Endothelial cell (in vitro differentiated cells): ENCODE data around the gene SREBF1. TPM values are rescaled to one million over a fixed set of nuclear protein-coding genes. Genes with fewer than 3 reads are reported as not detected.
A peak's percentile ranks its signal among the peaks of the same experiment; 100 is the strongest.

ENCODE experiments used
- DNase-seq: peaks from one replicate; pipeline ENCODE4 v3.0.0; 2021; ENCODE audit warnings: low spot score
- H3K27ac Mint-ChIP-seq: one replicate; pipeline ENCODE4 v1.8.0; 2021; ENCODE audit warnings: mixed read lengths, inconsistent platforms; ENCODE audit not compliant: unreplicated experiment
- H3K27me3 Mint-ChIP-seq: one replicate; pipeline ENCODE4 v1.8.0; 2021; ENCODE audit warnings: mild to moderate bottlenecking, moderate library complexity, mixed read lengths, inconsistent platforms; ENCODE audit not compliant: unreplicated experiment
- H3K36me3 Mint-ChIP-seq: one replicate; pipeline ENCODE4 v1.8.0; 2021; ENCODE audit warnings: mild to moderate bottlenecking, low read depth, mixed read lengths, inconsistent platforms; ENCODE audit not compliant: unreplicated experiment
- H3K4me1 Mint-ChIP-seq: one replicate; pipeline ENCODE4 v1.8.0; 2021; ENCODE audit warnings: mild to moderate bottlenecking, mixed read lengths, inconsistent platforms; ENCODE audit not compliant: unreplicated experiment
- H3K4me3 Mint-ChIP-seq: one replicate; pipeline ENCODE4 v1.8.0; 2021; ENCODE audit warnings: mild to moderate bottlenecking, mixed read lengths, inconsistent platforms; ENCODE audit not compliant: unreplicated experiment
- H3K9me3 Mint-ChIP-seq: one replicate; pipeline ENCODE4 v1.8.0; 2021; ENCODE audit warnings: mixed read lengths, inconsistent platforms; ENCODE audit not compliant: unreplicated experiment
- total RNA-seq: library from RNA; stranded (reverse); fragmentation: NEBNext Ultra II Directional; extraction: Animal tissue kit (Norgen Biotek cat#: 25700); gene quantifications from one replicate; pipeline ENCODE4 v1.2.1, GENCODE V29; 2021; ENCODE audit not compliant: unreplicated experiment
- TF ChIP-seq, protein P1 (sequence below): fragments of 200-600 bp; sonication (generic); IDR thresholded peaks from one replicate; pipeline ENCODE4 v1.5.0; 2021; ENCODE audit warnings: antibody characterized with exemption; ENCODE audit not compliant: unreplicated experiment

SREBF1 gene
- total RNA-seq, 1 donor from 2014 or later = 146 TPM

DNA sequence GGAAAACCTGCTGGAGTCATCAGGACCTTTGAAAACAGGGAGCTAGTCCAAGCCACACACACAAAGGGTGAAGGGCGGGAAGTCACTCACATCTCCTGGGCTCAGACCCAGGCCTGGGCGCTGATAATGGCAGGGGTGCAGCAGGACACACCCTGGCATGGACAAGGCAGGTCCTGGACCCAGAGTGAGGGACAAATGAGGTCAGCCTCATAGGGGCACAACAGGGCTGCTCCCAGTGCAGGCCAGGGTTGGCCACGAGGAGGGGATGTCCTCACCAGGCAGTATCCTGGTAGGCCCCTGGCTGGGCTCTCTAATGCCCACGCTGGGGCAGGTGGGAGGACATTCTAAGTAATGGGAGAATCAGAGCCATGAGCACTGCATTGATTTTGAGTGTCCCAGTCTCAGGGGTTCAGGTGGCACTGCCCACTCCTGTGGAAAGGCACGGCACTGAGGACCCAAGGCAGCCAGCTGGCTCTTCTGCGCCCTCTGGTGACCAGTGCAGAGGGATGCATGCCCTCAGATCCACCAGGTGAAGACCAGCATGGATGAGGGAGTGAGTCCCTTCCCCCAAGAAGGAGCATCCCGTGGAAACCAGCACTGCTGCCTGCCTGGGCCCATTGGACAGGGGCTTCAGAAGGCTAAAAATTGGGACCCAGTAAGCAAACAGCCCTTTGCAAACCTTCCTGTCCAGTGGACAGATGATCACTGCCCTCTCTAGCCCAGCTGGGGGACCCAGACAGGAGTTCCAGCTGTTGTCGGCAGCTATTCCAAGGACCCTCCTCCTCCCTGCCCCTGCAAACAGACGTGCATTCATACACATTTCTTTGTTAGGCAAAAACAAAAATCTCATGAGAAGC, 23.4 kb upstream of the SREBF1 start:
- Mint-ChIP-seq H3K36me3 (no peaks in the 10 kb centered on the region), H3K4me1 (no peaks in the 10 kb centered on the region), H3K27ac (peak overlapping the region; percentile 9), H3K9me3 (no peaks in the 10 kb centered on the region), H3K27me3 (peaks cover 4% of the 10 kb centered on the region), H3K4me3 (no peak overlapping the region)
- DNase-seq = peak; percentile 70
- TF ChIP-seq, protein P1, sequence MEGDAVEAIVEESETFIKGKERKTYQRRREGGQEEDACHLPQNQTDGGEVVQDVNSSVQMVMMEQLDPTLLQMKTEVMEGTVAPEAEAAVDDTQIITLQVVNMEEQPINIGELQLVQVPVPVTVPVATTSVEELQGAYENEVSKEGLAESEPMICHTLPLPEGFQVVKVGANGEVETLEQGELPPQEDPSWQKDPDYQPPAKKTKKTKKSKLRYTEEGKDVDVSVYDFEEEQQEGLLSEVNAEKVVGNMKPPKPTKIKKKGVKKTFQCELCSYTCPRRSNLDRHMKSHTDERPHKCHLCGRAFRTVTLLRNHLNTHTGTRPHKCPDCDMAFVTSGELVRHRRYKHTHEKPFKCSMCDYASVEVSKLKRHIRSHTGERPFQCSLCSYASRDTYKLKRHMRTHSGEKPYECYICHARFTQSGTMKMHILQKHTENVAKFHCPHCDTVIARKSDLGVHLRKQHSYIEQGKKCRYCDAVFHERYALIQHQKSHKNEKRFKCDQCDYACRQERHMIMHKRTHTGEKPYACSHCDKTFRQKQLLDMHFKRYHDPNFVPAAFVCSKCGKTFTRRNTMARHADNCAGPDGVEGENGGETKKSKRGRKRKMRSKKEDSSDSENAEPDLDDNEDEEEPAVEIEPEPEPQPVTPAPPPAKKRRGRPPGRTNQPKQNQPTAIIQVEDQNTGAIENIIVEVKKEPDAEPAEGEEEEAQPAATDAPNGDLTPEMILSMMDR = peak; percentile 89

DNA sequence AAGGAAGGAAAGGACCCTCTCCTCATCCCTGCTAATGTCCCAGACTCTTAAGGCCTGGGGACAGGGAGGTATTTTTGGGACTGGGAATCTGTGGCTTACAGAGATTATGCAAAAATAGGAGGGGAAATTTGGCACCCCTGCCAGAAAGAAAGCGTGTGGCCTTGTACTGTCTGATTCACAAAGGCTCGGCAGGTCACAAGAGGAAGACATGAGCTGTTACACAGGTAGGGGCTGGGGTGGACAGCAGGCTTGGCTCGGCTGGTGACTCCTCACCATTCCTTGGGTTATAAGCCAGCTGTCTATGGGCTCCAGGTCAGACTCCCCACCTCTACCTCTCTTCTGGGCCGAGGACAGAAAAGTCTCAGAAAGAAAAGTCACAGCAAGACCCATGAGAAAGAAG, 20.7 kb upstream of the SREBF1 start:
- Mint-ChIP-seq H3K4me3 (no peak overlapping the region), H3K36me3 (no peaks in the 10 kb centered on the region), H3K9me3 (no peaks in the 10 kb centered on the region), H3K27ac (no peak overlapping the region), H3K4me1 (peaks cover 2% of the 10 kb centered on the region), H3K27me3 (peaks cover 3% of the 10 kb centered on the region)
- no peak for DNase-seq
- TF ChIP-seq, protein P1 = no peak

DNA sequence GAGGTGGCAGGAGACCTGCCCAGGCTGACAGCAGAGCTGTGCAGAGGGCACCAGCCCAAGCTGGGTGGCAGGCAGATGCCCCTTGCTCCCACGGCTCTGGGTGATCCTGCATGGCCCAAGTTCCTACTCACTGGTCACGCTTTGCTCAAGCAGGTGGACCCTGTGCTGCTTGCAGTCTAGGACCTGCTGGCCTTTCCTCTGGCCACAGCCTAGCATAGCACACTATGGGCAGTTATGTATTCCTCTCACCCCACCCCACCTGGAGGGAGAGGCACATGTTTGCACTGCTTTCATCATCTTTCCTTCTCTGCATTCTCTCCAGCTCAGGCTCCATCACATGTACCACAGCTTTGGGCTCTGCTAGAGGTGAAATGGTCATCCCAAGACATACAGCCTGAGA, 19.6 kb upstream of the SREBF1 start:
- no peaks in the 10 kb centered on the region for H3K36me3 Mint-ChIP-seq
- DNase-seq = no peak
- peaks cover 4% of the 10 kb centered on the region for H3K27me3 Mint-ChIP-seq
- no peak overlapping the region for H3K4me3 Mint-ChIP-seq
- H3K27ac Mint-ChIP-seq = no peak overlapping the region
- TF ChIP-seq, protein P1 = no peak
- H3K9me3 Mint-ChIP-seq = no peaks in the 10 kb centered on the region
- peaks cover 2% of the 10 kb centered on the region for H3K4me1 Mint-ChIP-seq

DNA sequence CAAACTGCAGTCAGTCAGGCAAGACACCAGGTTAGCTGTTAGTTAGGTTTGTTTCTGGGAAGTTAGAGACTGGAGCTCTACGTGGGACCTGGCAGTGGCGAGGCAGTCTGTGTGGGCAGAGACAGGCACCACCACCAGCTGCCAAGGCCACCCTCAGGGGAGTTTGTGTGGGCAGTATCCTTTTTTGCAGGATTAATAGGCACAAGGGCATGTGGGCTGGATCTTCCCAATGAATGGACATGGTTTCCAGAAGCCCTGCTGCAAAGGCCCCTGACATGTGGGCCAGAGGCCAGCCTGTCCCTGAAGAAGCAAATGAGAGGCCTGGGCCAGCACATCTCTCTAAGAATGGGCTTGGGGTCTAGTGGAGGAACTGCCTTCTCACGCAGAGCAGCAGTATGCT, 19.2 kb upstream of the SREBF1 start:
- Mint-ChIP-seq H3K36me3 (no peaks in the 10 kb centered on the region), H3K4me3 (no peak overlapping the region), H3K27ac (no peak overlapping the region), H3K27me3 (peaks cover 4% of the 10 kb centered on the region), H3K4me1 (peaks cover 2% of the 10 kb centered on the region), H3K9me3 (no peaks in the 10 kb centered on the region)
- no peak for DNase-seq
- TF ChIP-seq, protein P1 = no peak

DNA sequence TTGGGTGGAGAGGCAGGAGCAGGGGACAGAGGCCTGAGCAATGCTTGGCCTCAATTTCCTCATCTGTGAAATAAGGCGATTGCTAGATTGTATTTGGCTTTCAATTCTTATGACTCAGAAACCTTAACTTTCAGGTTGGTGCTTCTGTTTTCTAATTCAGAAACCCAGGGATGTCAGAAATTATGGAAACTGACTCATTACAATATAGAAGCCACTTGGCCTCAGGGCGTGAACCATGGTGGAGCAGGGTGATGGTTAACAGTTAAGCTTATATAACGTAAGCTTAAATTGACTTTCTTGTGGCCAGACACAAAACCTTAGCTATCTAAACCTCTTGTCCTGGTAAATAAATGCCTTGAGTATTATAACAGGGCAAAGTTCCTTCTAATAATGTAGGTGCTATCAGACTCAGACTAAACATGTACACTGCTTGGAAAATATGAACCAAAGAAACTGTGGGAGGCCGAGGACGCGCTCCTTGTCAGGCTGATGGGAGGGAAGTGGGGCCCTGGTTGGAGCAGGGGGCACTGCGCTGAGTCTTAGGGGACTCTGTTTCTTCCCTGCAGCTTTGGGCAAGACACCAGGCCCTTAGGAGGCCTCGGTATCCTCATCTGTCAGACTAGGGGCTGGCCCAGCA, 17.1 kb upstream of the SREBF1 start:
- H3K9me3 Mint-ChIP-seq = no peaks in the 10 kb centered on the region
- no peaks in the 10 kb centered on the region for H3K36me3 Mint-ChIP-seq
- TF ChIP-seq, protein P1 = no peak
- H3K27me3 Mint-ChIP-seq = peaks cover 2% of the 10 kb centered on the region
- H3K27ac Mint-ChIP-seq = no peak overlapping the region
- DNase-seq = no peak
- peaks cover 10% of the 10 kb centered on the region for H3K4me1 Mint-ChIP-seq
- H3K4me3 Mint-ChIP-seq = no peak overlapping the region
